K562 (cell line): Measurements from ENCODE around the gene TRIO. TPM values are rescaled to one million over a fixed set of nuclear protein-coding genes. Genes with fewer than 3 reads are reported as not detected.

Experiments used
- ATAC-seq: fragments of 200-7000 bp; cut with Tn5 transposase; 3 replicates; pipeline ENCODE4 v1.9.1; 2020; ENCODE audit warnings: moderate library complexity
- BruUV-seq: library from RNA; stranded (reverse); fragments of 400-500 nt; replicated peaks from 2 replicates; lab custom pipeline; 2021; lab: Mats Ljungman, UMichigan
- CTCF ChIA-PET: fragments of 300-600 bp; formaldehyde crosslinking; extraction: SDS; loops from one replicate; lab custom pipeline; 2021; ENCODE audit warnings: low intra/inter-chr PET ratio; lab: Yijun Ruan, JAX
- POLR2A ChIA-PET: fragments of 300-600, 350-650 bp; sonication (Branson Sonifier 250); formaldehyde crosslinking; extraction: SDS; loops from one replicate; lab custom pipeline; 2021; ENCODE audit warnings: antibody characterized with exemption, inconsistent platforms; lab: Yijun Ruan, JAX
- DNase-seq, 4 experiments: peaks; one replicate each; pipeline versions ENCODE4 v3.0.0 to v3.0.0-alpha.2; 2011 to 2018; ENCODE audit warnings: low spot score in 3 of 4, mixed read lengths in 3 of 4; ENCODE audit errors: extremely low read depth in 1 of 4
- FAIRE-seq: peaks from 2 replicates; lab custom pipeline; 2011; peaks lifted over from hg19 to GRCh38; lab: Jason Lieb, UNC
- H2AFZ ChIP-seq: 2 replicates; pipeline ENCODE4 v1.6.0; 2011; ENCODE audit warnings: low read depth, low read length, control low read depth, inconsistent platforms
- H3K27ac ChIP-seq: fragments of 200-600 bp; 3 replicates; pipeline ENCODE4 v1.8.0; 2011; ENCODE audit warnings: low read depth, mild to moderate bottlenecking, control low read depth, inconsistent platforms, low read length, moderate library complexity, mixed read lengths; ENCODE audit errors: extremely low read depth
- H3K27me3 ChIP-seq, 2 experiments: fragments of 300-600 bp in 1 of 2; 2 replicates in 1 of 2; 3 replicates in 1 of 2; pipeline versions ENCODE4 v1.6.0 to v1.8.0; 2011; ENCODE audit warnings: inconsistent platforms in 2 of 2, low read length in 2 of 2, mild to moderate bottlenecking in 1 of 2, mixed read lengths in 1 of 2, moderate library complexity in 1 of 2; ENCODE audit not compliant: control insufficient read depth in 2 of 2, insufficient read depth in 2 of 2
- H3K36me3 ChIP-seq: fragments of 300-600 bp; 3 replicates; pipeline ENCODE4 v1.8.0; 2011; ENCODE audit warnings: mild to moderate bottlenecking, low read length, inconsistent platforms; ENCODE audit not compliant: control insufficient read depth, insufficient read depth
- H3K4me1 ChIP-seq, 2 experiments: fragments of 200-600 bp in 1 of 2; replicated peaks in 1 of 2; 2 replicates in 1 of 2; 3 replicates in 1 of 2; pipeline versions ENCODE4 v1.5.1 to v1.8.0; 2011; ENCODE audit warnings: inconsistent platforms in 2 of 2, low read length in 2 of 2, mild to moderate bottlenecking in 1 of 2, mixed read lengths in 1 of 2, moderate library complexity in 1 of 2; ENCODE audit not compliant: control insufficient read depth in 2 of 2, insufficient read depth in 2 of 2
- H3K4me2 ChIP-seq: 2 replicates; pipeline ENCODE4 v1.6.1; 2011; ENCODE audit warnings: low read length, control low read depth, inconsistent platforms, mixed read lengths; ENCODE audit not compliant: insufficient read depth
- H3K4me3 ChIP-seq: fragments of 200-600 bp; sonication (generic), shearing (Covaris generic); 2 replicates; pipeline ENCODE4 v1.5.1; 2016; ENCODE audit warnings: control low read depth, inconsistent platforms
- H3K79me2 ChIP-seq: fragments of 200-600 bp; 3 replicates; pipeline ENCODE4 v1.8.0; 2011; ENCODE audit warnings: low read length, inconsistent platforms; ENCODE audit not compliant: control insufficient read depth, insufficient read depth
- H3K9ac ChIP-seq, 2 experiments: 2 replicates each; pipeline versions ENCODE4 v1.6.0 to v1.6.1; 2011; ENCODE audit warnings: low read depth in 2 of 2, low read length in 2 of 2, control low read depth in 1 of 2, inconsistent platforms in 1 of 2, mild to moderate bottlenecking in 1 of 2, mixed read lengths in 1 of 2; ENCODE audit not compliant: insufficient read depth in 1 of 2
- H3K9me1 ChIP-seq: one replicate; pipeline ENCODE4 v1.6.0; 2011; ENCODE audit warnings: inconsistent platforms, mild to moderate bottlenecking, low read length, moderate library complexity; ENCODE audit not compliant: control insufficient read depth, insufficient read depth
- H3K9me3 ChIP-seq: replicated peaks from 2 replicates; pipeline ENCODE4 v1.5.1; 2011; ENCODE audit warnings: low read depth, low read length, inconsistent platforms; ENCODE audit not compliant: control insufficient read depth, insufficient read depth
- H4K20me1 ChIP-seq: replicated peaks from 2 replicates; pipeline ENCODE4 v1.6.1; 2011; ENCODE audit warnings: low read length, inconsistent platforms, mixed read lengths; ENCODE audit not compliant: control insufficient read depth, insufficient read depth
- CBX5 ChIP-seq: IDR thresholded peaks from 2 replicates; pipeline ENCODE4 v1.6.1; 2014; ENCODE audit warnings: low read depth, borderline replicate concordance
- FOXK2 ChIP-seq, 2 experiments: fragments of 450-650 bp; IDR thresholded peaks in 1 of 2; conservative IDR thresholded peaks in 1 of 2; 2 replicates each; pipeline ENCODE4 v1.6.1; 2016; ENCODE audit warnings: low read depth in 2 of 2, mild to moderate bottlenecking in 1 of 2
- HNRNPUL1 ChIP-seq: fragments of 200-400 bp; formaldehyde crosslinking; IDR thresholded peaks from 2 replicates; pipeline ENCODE4 v1.6.1; 2017; ENCODE audit warnings: low read length
- NR3C1 ChIP-seq: sonication (generic); formaldehyde crosslinking; IDR thresholded peaks from 2 replicates; pipeline ENCODE4 v1.8.1; 2022; ENCODE audit warnings: missing genetic modification reagents
- OTX1 ChIP-seq: fragments of 450-650 bp; formaldehyde crosslinking; IDR thresholded peaks from 2 replicates; pipeline ENCODE4 v1.4.0; 2022; ENCODE audit warnings: mild to moderate bottlenecking
- PTBP1 ChIP-seq: fragments of 200-400 bp; formaldehyde crosslinking; IDR thresholded peaks from 2 replicates; pipeline ENCODE4 v1.6.1; 2017; ENCODE audit warnings: low read depth, low read length
- SMARCA5 ChIP-seq: fragments of 450-650 bp; IDR thresholded peaks from 2 replicates; pipeline ENCODE4 v1.6.1; 2016
- SMARCC2 ChIP-seq: fragments of 450-650 bp; IDR thresholded peaks from 2 replicates; pipeline ENCODE4 v1.6.1; 2017; ENCODE audit warnings: antibody characterized with exemption, moderate library complexity, mild to moderate bottlenecking, low read depth
- ZNF124 ChIP-seq: sonication (generic); formaldehyde crosslinking; IDR thresholded peaks from 2 replicates; pipeline ENCODE4 v1.8.1; 2022; ENCODE audit warnings: missing genetic modification reagents
- ZNF140 ChIP-seq: fragments of 250-450 bp; sonication (Bioruptor Pico); IDR thresholded peaks from 2 replicates; pipeline ENCODE4 v1.8.0; 2021; ENCODE audit warnings: moderate library complexity, mild to moderate bottlenecking, inconsistent platforms
- ZNF282 ChIP-seq: sonication (generic); formaldehyde crosslinking; IDR thresholded peaks from 2 replicates; pipeline ENCODE4 v1.8.1; 2023; ENCODE audit warnings: missing genetic modification reagents
- ZNF347 ChIP-seq: fragments of 450-650 bp; formaldehyde crosslinking; IDR thresholded peaks from 2 replicates; pipeline ENCODE4 v1.4.0; 2020; ENCODE audit warnings: low read depth, mild to moderate bottlenecking, moderate library complexity
- ZNF445 ChIP-seq: fragments of 250-450 bp; sonication (Bioruptor Pico); IDR thresholded peaks from 2 replicates; pipeline ENCODE4 v1.4.0; 2020; ENCODE audit warnings: low read depth, mild to moderate bottlenecking, moderate library complexity
- ZNF707 ChIP-seq: fragments of 250-450 bp; sonication (Bioruptor Pico); conservative IDR thresholded peaks from 2 replicates; pipeline ENCODE4 v1.8.0; 2022; ENCODE audit warnings: inconsistent platforms, mild to moderate bottlenecking, moderate library complexity
- WGBS: fragments of 100-300 bp; shearing (Covaris generic); methylation state at CpG from one replicate; pipeline ENCODE4 v1.1.6; 2016; ENCODE audit warnings: low coverage, mixed read lengths; ENCODE audit not compliant: insufficient coverage; ENCODE audit errors: missing lambda C conversion rate; 5-methylcytosine and 5-hydroxymethylcytosine counted together
- in situ Hi-C: fragments of 300-500 bp; cut with MboI; formaldehyde crosslinking; loops from 4 replicates; pipeline ENCODE4 v1.15.0; 2018; ENCODE audit warnings: inconsistent platforms, mixed read lengths
- intact Hi-C: fragments of 100-400 bp; cut with micrococcal nuclease; formaldehyde crosslinking; loops from 2 replicates; pipeline ENCODE4 v1.14.2; 2022
- polyA plus RNA-seq, 8 experiments: library from polyadenylated mRNA; depleted of rRNA in 4 of 8; stranded (reverse) in 5 of 8; unstranded in 3 of 8; fragments of >200 nt; fragmentation: Nextera tagmentation in 2 of 8; fragmentation: Illumina TruSeq in 1 of 8; extraction: Ambion mirVana in 2 of 8; extraction: Trizol in 1 of 8; gene quantifications; 2 replicates each; pipeline versions ENCODE4 v1.2.1 to v1.2.3, GENCODE V29; 2011 to 2014; ENCODE audit warnings: inconsistent platforms in 1 of 8, missing spikeins in 1 of 8
- total RNA-seq, 7 experiments: library from RNA; depleted of rRNA in 6 of 7; stranded (reverse); fragments of >200 nt in 6 of 7; fragmentation: Illumina TruSeq in 2 of 7; extraction: Trizol in 2 of 7; gene quantifications; 2 replicates each; pipeline versions ENCODE4 v1.2.1 to v1.2.3, GENCODE V29; 2011 to 2021; ENCODE audit warnings: low replicate concordance in 1 of 7
- TF ChIP-seq, protein P1 (sequence below): fragments of 450-650 bp; formaldehyde crosslinking; IDR thresholded peaks from 2 replicates; pipeline ENCODE4 v1.4.0; 2020; ENCODE audit warnings: mild to moderate bottlenecking
- TF ChIP-seq, protein P2 (sequence below): sonication (generic); formaldehyde crosslinking; IDR thresholded peaks from 2 replicates; pipeline ENCODE4 v1.8.0; 2023; ENCODE audit warnings: mild to moderate bottlenecking, missing genetic modification reagents
- TF ChIP-seq, protein P3 (sequence below), 2 experiments: IDR thresholded peaks; 2 replicates each; pipeline ENCODE4 v1.6.1; 2011; ENCODE audit warnings: borderline replicate concordance in 1 of 2, control low read depth in 1 of 2, low read depth in 1 of 2, low read length in 1 of 2, mild to moderate bottlenecking in 1 of 2, mixed read lengths in 1 of 2, moderate library complexity in 1 of 2; ENCODE audit not compliant: insufficient read depth in 1 of 2, insufficient read length in 1 of 2, poor library complexity in 1 of 2, severe bottlenecking in 1 of 2; ENCODE audit errors: extremely low read depth in 1 of 2
- TF ChIP-seq, protein P4 (sequence below): sonication (generic); formaldehyde crosslinking; IDR thresholded peaks from 2 replicates; pipeline ENCODE4 v1.8.0; 2022; ENCODE audit warnings: mild to moderate bottlenecking, missing genetic modification reagents

The TRIO gene
- total and polyA plus RNA-seq, 9 of the 15 experiments (the other 6 are each of a cell fraction or from before 2014, with no cell fraction given) = 0.24 to 5.0 (median 1.1) TPM

DNA sequence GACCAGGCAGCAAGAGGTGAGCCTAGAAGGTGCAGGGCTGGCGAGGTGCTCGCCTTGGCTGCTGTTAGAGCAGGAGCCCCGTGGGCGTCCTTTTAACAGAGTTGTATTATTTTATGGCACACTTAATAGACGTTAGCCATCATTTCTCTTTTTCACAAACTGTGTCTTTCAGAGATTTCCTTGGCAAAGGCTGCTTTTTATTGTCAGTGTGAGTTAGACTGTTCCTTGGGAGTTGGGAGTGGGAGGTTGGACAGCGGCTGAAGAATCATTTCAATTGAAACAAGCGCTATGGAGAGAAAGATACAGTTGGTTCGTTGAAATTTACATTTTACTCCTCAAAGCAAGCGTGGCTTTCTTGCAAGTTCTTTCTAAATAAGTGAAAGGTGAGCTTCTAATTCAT is 133.2 kb downstream of the TRIO start:
- POLR2A ChIA-PET = no interaction called here
- Histone ChIP-seq H3K9me1 (no peaks in the 10 kb centered on the region), H3K27ac (no peak overlapping the region), H3K4me3 (no peak overlapping the region), H3K27me3 (no peaks in the 10 kb centered on the region), H3K9me3 (no peaks in the 10 kb centered on the region), H2AFZ (no peak overlapping the region), H3K36me3 (no peaks in the 10 kb centered on the region), H3K9ac (no peak overlapping the region), H3K4me2 (no peak overlapping the region), H4K20me1 (no peaks in the 10 kb centered on the region), H3K79me2 (no peaks in the 10 kb centered on the region), H3K4me1 (peaks cover 0 to 9% of the 10 kb centered on the region in 2 experiments; a peak in 2 of 5 replicates)
- no peak for ATAC-seq
- FAIRE-seq = no peak
- in situ Hi-C loops (no loop called here), intact Hi-C loops (no loop called here)
- CTCF ChIA-PET = no interaction called here
- WGBS = 28% methylated on average over 9 of the region's 9 CpGs
- DNase-seq = no peak
- BruUV-seq = no TSS peak
- TF ChIP-seq, protein P1, sequence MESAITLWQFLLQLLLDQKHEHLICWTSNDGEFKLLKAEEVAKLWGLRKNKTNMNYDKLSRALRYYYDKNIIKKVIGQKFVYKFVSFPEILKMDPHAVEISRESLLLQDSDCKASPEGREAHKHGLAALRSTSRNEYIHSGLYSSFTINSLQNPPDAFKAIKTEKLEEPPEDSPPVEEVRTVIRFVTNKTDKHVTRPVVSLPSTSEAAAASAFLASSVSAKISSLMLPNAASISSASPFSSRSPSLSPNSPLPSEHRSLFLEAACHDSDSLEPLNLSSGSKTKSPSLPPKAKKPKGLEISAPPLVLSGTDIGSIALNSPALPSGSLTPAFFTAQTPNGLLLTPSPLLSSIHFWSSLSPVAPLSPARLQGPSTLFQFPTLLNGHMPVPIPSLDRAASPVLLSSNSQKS (CRISPR knock-in tag) = no peak
- TF ChIP-seq ZNF707 (CRISPR knock-in tag) (no peak), SMARCA5 (no peak), ZNF140 (CRISPR knock-in tag) (no peak), ZNF347 (CRISPR knock-in tag) (no peak), CBX5 (no peak), FOXK2 (conservative IDR thresholded peaks at IDR 0.05 in 1 of 2, IDR thresholded peaks at IDR 0.05 in 1 of 2; ENCODE audit: low read depth in 2 of 2) (no peak), ZNF282 (CRISPR knock-in tag) (no peak), PTBP1 (no peak), SMARCC2 (no peak), HNRNPUL1 (no peak), OTX1 (no peak), NR3C1 (no peak), ZNF445 (CRISPR knock-in tag) (no peak), ZNF124 (CRISPR knock-in tag) (no peak)
- TF ChIP-seq, protein P2, sequence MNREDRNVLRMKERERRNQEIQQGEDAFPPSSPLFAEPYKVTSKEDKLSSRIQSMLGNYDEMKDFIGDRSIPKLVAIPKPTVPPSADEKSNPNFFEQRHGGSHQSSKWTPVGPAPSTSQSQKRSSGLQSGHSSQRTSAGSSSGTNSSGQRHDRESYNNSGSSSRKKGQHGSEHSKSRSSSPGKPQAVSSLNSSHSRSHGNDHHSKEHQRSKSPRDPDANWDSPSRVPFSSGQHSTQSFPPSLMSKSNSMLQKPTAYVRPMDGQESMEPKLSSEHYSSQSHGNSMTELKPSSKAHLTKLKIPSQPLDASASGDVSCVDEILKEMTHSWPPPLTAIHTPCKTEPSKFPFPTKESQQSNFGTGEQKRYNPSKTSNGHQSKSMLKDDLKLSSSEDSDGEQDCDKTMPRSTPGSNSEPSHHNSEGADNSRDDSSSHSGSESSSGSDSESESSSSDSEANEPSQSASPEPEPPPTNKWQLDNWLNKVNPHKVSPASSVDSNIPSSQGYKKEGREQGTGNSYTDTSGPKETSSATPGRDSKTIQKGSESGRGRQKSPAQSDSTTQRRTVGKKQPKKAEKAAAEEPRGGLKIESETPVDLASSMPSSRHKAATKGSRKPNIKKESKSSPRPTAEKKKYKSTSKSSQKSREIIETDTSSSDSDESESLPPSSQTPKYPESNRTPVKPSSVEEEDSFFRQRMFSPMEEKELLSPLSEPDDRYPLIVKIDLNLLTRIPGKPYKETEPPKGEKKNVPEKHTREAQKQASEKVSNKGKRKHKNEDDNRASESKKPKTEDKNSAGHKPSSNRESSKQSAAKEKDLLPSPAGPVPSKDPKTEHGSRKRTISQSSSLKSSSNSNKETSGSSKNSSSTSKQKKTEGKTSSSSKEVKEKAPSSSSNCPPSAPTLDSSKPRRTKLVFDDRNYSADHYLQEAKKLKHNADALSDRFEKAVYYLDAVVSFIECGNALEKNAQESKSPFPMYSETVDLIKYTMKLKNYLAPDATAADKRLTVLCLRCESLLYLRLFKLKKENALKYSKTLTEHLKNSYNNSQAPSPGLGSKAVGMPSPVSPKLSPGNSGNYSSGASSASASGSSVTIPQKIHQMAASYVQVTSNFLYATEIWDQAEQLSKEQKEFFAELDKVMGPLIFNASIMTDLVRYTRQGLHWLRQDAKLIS (CRISPR knock-in tag) = no peak
- TF ChIP-seq, protein P3, sequence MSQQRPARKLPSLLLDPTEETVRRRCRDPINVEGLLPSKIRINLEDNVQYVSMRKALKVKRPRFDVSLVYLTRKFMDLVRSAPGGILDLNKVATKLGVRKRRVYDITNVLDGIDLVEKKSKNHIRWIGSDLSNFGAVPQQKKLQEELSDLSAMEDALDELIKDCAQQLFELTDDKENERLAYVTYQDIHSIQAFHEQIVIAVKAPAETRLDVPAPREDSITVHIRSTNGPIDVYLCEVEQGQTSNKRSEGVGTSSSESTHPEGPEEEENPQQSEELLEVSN (IDR thresholded peaks at IDR 0.05; ENCODE audit: borderline replicate concordance in 1 of 2, extremely low read depth in 1 of 2, insufficient read depth in 1 of 2, insufficient read length in 1 of 2, low read depth in 1 of 2, low read length in 1 of 2, poor library complexity in 1 of 2, severe bottlenecking in 1 of 2) = no peak
- TF ChIP-seq, protein P4, sequence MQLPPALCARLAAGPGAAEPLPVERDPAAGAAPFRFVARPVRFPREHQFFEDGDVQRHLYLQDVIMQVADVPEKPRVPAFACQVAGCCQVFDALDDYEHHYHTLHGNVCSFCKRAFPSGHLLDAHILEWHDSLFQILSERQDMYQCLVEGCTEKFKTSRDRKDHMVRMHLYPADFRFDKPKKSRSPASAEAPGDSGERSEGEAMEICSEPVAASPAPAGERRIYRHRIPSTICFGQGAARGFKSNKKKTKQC = no peak
